RWPE1 (cell line): ENCODE results near the gene TRIP10.

ENCODE experiments used
- CTCF ChIA-PET: fragments of 350-600 bp; sonication (Branson Sonifier 250); formaldehyde crosslinking; extraction: SDS; loops from one replicate; lab custom pipeline; 2021; lab: Yijun Ruan, JAX
- POLR2A ChIA-PET: fragments of 400-600 bp; formaldehyde crosslinking; extraction: SDS; loops from one replicate; lab custom pipeline; 2020; ENCODE audit warnings: antibody characterized with exemption; ENCODE audit not compliant: low non-redundant PET; lab: Yijun Ruan, JAX
- DNase-seq: peaks from one replicate; pipeline ENCODE4 v3.0.0; 2012; ENCODE audit warnings: low spot score
- H3K27ac ChIP-seq: fragments of 450-650 bp; 2 replicates; pipeline ENCODE4 v1.5.1; 2017
- CTCF ChIP-seq: fragments of 450-650 bp; conservative IDR thresholded peaks from 2 replicates; pipeline ENCODE4 v1.5.1; 2017; ENCODE audit warnings: low read depth, mild to moderate bottlenecking

TRIP10 gene

DNA sequence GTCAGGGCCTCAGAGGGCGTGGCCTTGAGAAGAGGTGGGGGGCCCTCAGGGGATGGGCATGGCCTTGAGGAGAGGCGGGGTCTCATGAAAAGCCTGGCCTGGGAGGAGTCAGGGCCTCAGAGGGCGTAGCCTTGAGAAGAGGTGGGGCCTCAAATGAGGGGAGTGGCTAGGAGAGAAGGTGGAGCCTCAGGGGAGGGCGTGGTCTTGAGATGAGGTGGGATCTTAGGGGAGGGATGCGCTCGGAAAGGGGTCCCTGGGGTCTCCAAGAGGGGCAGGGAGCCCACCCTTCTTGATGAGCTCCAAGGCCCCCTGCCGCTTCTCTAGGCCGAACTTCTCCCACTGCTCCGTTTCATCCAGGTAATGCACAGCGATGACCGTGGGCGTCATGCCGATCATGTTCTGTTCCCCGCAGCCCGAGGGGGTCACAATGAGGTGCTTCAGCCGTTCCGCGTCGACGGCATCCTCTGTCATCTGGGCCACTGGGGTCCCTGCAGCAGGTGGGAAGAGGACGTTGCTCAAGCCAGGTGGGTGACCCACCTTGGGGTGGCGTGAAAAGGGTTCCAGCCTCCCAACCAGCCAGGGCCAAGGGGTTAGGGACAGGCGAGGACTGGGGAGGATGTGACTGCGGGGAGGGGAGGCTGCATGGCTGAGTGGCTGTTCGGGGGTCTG, 45.2 kb upstream of the TRIP10 start:
- no peak for TF ChIP-seq CTCF
- H3K27ac ChIP-seq = no peak overlapping the region
- DNase-seq = no peak
- POLR2A ChIA-PET = no interaction called here
- CTCF ChIA-PET = no interaction called here

- H3K27ac ChIP-seq = no peak overlapping the region
- DNase-seq = no peak
- CTCF ChIA-PET = interaction anchor here (0.6 kb wide), 2 partner anchors 316 to 1216 kb away, joined by 3 to 6 read pairs; no protein-coding TSS in a partner anchor
- POLR2A ChIA-PET = no interaction called here
- no peak for TF ChIP-seq CTCF
These were observed 43.1 kb upstream of the TRIP10 start for GRCh38 chr19:6696239-6696820.

DNA sequence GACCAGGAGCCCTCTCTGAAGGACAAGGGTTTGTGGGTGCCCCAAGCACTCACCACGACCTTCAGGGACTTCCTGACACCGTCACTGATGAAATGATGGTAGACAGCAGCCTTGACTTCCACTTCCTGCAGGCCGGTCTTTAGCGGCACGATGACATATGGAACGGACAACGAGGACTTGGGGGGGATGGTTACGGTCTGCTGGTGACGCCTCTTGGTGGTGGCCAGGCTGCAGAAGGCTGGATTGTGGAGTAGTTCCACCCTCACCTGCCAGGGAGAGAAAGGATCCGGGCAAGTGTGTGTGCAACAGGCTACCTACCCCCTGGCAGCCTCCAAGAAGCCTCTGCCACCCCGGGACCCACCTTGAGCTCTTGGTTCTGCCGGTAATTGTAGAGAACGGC, 42.2 kb upstream of the TRIP10 start:
- H3K27ac ChIP-seq = no peak overlapping the region
- TF ChIP-seq CTCF = no peak
- no peak for DNase-seq
- POLR2A ChIA-PET = no interaction called here
- CTCF ChIA-PET = no interaction called here

DNA sequence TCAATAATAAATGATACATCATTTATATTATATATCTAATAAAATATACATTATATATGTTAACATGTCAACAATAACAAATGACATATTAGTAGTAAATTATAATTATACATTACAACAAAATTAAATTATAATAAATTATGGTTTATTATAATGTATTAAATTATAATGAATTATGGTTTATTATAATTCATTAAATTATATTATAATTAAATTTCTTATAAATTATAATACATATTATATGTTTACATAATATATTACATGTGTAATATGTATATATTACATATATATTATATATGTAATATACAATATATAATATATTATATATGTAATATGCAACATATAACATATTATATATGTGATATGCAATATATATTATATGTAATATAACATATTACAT, 39.5 kb upstream of the TRIP10 start:
- no peak overlapping the region for H3K27ac ChIP-seq
- TF ChIP-seq CTCF = no peak
- CTCF ChIA-PET = no interaction called here
- DNase-seq = no peak
- POLR2A ChIA-PET = no interaction called here

GRCh38 chr19:6700586-6701316, 38.7 kb upstream of the TRIP10 start:
- no peak for TF ChIP-seq CTCF
- CTCF ChIA-PET = interaction anchor here (0.8 kb wide), 1 partner anchor 720 kb away, joined by 3 read pairs; no protein-coding TSS in a partner anchor
- H3K27ac ChIP-seq = no peak overlapping the region
- POLR2A ChIA-PET = no interaction called here
- DNase-seq = no peak

DNA sequence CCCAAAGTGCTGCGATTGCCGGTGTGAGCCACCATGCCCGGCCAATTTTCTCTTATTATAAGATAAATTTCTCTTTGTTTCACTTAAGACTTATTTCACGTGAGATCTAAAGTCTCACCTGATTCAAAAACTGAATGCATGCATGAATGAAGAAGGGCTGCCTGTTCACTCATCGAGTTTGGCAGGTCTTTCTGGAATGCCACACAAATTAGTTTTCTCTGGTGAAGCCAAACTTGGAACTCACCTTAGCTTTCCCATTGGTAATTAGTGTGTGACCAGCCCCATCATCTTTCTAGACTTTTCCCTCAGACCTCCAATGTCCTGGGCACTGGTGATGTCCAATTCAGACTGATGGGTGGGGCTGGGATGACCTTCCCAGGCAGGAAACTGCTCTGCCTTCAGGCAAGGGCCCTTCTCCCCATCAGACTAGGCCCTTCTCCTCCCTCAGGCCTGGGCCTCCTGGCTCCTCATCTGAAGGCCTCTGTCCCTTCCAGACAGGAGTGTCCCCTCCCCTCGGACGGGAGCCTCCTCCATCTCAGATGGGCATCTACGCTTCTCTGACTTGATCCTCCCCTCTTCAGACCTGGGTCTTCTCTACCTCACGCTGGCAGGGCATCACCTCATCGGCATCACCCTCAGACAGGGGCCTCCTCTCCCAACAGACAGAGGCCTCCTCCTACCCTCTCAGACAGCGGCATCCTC, 33.4 kb upstream of the TRIP10 start:
- CTCF ChIA-PET = no interaction called here
- POLR2A ChIA-PET = no interaction called here
- TF ChIP-seq CTCF = no peak
- H3K27ac ChIP-seq = no peak overlapping the region
- DNase-seq = no peak
